GM21515 (cell line): ENCODE results near the gene LAMA2.

Experiments
- ATAC-seq: cut with Tn5 transposase; IDR thresholded peaks from one replicate; pipeline ENCODE4 v1.9.1; 2021; ENCODE audit not compliant: unreplicated experiment

LAMA2 gene

GRCh38 chr6:129252377-129253071, 369.6 kb downstream of the LAMA2 start:
- ATAC-seq: no peak

- no peak for ATAC-seq
Measured at GRCh38 chr6:129253242-129253641, 370.3 kb downstream of the LAMA2 start.

DNA sequence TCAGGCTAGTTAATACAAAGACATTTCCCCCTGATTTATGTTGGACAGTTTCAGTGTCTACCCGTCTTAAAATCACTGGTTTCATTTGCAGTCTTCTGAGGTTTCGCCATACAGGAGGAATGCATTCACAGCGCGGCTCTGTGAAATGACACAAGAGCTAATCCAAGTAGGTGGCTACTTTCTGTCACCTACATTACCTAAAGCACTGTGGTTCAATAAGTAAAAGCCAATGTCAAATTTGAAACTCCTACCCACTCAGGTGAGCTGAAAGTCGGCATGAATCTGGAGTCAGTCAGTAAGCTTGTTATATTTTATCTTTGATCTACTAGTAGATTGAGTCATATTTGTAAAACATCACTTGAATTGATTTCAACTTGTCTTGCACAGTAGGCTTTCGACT, 370.8 kb downstream of the LAMA2 start:
- ATAC-seq: no peak

GRCh38 chr6:129257196-129257595, 374.3 kb downstream of the LAMA2 start:
- no peak for ATAC-seq

DNA sequence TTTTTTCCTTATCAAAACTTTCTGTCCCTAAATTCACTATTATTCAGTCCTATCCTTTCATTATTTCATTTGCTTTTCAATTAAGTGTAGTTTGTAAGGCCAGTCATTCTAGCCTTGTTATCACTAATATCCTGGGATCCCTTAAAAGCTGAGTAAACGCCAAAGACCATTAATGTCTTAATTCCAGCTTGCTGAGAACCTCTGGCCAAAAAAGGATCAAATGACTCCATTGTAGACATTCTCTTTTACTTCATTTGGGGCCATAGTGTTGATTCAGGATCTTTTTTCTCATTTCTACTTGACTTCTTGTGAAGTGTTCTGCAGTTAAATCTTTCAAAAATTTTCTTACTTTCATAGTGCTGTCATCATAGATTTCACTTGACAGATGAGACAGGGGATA, 379.7 kb downstream of the LAMA2 start:
- no peak for ATAC-seq

- ATAC-seq: no peak
Measured at GRCh38 chr6:129263176-129263575, 380.2 kb downstream of the LAMA2 start.

DNA sequence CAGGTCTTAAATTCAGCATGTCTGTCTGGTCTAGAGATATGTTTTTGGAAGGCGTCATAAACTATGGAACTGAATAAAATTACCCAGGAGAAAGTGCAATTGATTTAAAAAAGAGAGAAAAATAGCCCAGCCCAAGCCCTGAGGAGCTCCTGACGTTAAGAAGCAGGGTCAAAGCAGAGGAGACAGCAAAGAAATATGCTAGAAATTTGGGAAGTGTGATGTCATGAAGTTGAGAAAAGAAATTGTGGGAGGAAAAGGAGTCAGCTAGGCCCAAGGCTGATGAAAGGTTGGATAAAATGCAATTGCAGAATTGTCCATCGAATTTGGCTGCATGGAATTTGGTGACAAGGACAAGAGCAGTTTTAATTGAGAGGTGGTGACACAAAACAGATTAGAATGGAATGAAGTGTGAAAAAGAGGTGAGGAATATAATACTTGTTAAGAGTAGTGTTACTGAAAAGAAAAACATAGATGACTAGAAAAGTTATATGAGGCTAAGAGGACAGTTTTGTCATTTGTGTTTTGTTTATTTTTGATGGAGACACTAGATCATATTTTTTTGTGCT, 381.6 kb downstream of the LAMA2 start:
- ATAC-seq: no peak

DNA sequence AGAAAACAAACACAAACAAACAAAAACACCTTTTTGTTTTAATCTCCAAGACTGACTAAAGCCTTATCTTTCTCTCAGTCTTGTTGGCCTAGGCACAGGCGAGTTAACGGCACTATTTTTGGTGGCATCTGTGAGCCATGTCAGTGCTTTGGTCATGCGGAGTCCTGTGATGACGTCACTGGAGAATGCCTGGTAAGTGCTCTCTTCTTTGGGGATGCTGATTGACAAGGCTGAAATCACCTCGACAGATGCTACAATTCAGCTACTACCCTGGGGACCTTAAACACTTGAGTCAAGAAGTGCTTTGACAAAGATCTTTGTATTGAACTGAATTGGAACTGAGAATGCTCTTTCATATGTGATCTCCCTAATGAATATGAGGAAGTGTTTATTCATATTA, 384.1 kb downstream of the LAMA2 start:
- ATAC-seq: no peak

DNA sequence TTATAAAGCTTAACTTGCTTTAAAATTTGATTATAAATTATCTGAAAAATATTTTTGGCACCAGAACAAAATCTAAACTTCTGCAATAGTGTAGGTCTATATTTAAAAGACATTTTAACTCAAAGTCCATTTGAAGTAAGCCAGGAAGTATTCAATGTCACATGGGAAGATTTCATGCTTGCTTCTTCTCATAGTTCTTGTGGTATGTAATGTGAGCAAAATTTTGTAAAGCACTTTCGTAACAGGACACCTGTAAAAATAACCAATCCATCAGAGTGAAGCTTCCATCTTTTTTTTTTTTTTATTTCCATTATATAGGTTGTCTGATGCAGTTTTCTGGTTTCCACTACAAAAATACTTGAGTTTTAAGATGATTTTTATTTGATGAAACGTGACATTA, 386.1 kb downstream of the LAMA2 start:
- ATAC-seq: no peak

GRCh38 chr6:129269891-129270290, 387.0 kb downstream of the LAMA2 start:
- no peak for ATAC-seq

DNA sequence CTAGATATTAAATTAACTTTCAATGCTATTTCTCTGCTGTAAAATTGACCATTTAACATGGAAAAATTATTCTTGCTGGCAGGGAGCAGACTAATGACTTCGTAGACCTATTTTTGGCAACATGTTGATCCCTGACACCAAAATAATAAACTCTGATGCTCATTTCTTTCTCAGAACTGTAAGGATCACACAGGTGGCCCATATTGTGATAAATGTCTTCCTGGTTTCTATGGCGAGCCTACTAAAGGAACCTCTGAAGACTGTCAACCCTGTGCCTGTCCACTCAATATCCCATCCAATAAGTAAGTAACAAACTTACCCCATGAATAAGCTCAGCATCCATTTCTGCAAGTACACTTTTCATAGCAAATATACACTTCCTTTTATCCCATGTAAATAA, 387.5 kb downstream of the LAMA2 start:
- ATAC-seq: no peak

GRCh38 chr6:129273161-129273560, 390.2 kb downstream of the LAMA2 start:
- no peak for ATAC-seq

GRCh38 chr6:129276461-129276860, 393.5 kb downstream of the LAMA2 start:
- no peak for ATAC-seq

- ATAC-seq: no peak
Measured at GRCh38 chr6:129276986-129277385, 394.0 kb downstream of the LAMA2 start.

GRCh38 chr6:129279343-129280292, 396.7 kb downstream of the LAMA2 start:
- no peak for ATAC-seq

GRCh38 chr6:129280293-129280644, 397.3 kb downstream of the LAMA2 start:
- ATAC-seq: no peak

- no peak for ATAC-seq
Measured at GRCh38 chr6:129280749-129281148, 397.8 kb downstream of the LAMA2 start.

- no peak for ATAC-seq
Measured at GRCh38 chr6:129281168-129281796, 398.3 kb downstream of the LAMA2 start.

DNA sequence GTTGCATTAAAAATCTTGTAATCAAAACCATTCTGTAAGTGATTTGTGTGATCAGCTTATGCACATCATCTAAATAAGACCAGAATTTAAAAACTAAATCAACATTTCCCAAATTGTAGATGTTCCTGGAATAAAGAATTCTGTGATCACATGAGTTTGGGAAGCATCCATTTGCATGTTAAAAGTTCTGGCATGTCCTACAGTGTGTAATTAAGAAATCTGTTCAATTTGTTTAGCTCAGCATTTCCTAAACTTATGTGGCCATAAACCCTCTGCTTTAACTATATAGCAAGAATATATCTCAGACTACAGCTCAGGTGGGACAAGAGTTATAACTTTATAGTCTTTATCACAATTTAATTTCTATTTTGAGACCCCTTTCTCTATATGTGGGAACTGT, 399.1 kb downstream of the LAMA2 start:
- no peak for ATAC-seq

- no peak for ATAC-seq
Measured at GRCh38 chr6:129284225-129284624, 401.3 kb downstream of the LAMA2 start.
